GM19238 (cell line): ENCODE data around the gene CABP7.
"Not testable (repeated sequence)": the region's sequence is repeated elsewhere in the genome, so short reads cannot be mapped to it uniquely, and the experiment has no call there.

Experiments
- DNase-seq: peaks from one replicate; pipeline ENCODE4 v3.0.0; 2011; ENCODE audit warnings: low spot score; ENCODE audit not compliant: insufficient read length

CABP7 gene

DNA sequence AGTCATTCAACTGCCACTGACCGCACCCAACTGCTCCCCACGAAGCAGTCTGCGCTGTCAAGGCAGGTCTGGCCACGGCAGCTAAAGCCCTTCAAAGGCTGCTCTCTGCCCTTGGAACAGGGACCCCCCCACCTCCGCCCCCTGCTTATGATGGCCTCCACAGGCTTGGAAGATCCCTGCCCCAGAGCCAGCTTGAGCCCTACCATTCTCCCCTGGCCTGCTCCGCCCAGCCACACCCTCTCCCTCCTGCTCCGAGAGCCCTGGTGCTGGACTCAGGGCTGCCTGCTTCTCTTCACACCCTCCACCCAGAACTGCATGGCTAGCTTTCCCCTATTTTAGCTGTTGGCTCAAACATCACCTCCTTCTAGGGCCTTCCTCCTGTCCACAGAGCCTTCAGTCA lies 28.0 kb downstream of the CABP7 start:
- DNase-seq: no peak

DNA sequence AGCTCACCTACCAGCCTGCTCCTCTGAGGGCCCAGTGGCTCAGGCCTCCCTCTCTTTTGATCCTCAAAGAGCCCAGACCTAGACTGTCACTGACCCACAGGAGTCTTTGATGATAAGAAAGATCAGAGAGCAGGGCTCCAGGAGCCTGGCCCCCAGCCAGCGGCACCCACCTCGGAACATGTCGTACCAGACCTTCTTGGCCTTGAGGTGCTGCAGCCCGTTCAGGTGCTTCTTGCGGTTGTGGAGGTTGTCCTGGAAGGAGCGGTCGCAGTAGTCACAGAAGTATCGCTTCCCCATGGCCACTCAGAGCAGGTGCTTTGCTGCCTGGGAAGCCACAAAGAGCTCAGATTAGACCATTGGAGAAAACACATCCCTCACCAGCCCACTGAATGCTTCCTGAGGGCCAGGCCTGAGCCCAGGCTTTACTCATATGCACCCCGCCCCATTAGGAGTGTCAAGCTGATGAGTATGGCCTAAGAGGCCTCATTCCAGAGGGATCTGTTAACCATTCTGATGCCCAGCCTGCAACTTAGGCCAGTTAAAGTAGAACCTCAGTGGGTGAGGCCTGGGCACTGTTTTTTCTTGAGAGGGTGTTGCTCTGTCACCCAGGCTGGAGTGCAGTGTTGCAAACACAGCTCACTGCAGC lies 28.6 kb downstream of the CABP7 start:
- DNase-seq: no peak

GRCh38 chr22:29750029-29750428 lies 30.2 kb downstream of the CABP7 start:
- DNase-seq: no peak

DNA sequence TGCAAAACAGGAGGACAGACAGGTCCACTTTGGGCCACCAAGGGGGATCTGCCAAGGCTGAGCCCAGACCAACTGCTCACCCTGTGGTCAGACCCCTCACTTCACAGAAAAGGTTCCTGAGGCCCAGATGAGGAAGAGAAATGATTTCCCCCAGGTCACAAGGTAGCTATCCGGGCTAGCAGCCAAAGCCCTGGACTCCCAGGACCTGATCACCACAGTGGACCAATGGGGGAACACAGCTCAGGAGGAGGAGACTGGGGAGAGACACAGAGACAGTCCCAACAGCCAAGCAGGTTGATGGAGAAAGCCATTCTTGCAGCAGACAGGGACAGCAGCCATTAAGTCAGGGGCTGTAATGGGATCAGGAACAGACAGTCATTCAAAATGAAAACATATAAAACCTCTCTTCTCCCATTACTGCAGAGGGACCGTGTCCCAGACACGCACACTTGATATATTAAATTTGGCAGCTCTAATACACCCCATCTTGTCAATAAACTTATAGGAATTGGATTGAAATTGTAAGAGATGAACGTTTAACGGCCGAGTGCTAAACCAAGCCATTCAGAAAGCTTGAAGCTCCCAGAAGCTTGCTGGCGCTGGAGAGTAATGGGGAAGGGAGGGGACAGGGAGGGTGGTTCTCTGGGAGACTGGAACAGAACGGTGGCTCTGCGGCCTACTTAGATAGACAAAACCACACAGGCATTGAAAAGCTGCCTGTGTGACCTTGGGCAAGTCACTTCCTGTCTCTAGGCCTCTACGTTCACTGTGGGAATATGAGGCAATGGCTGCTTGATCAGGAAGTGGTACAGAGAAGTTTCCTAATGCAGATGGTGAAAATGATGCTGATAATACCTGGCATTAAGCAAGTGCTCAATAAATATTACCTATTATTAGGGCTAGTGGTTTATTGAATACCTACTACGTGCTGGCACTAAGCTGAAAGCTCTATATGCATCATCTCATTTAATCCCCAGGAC lies 31.0 kb downstream of the CABP7 start:
- no peak for DNase-seq

DNA sequence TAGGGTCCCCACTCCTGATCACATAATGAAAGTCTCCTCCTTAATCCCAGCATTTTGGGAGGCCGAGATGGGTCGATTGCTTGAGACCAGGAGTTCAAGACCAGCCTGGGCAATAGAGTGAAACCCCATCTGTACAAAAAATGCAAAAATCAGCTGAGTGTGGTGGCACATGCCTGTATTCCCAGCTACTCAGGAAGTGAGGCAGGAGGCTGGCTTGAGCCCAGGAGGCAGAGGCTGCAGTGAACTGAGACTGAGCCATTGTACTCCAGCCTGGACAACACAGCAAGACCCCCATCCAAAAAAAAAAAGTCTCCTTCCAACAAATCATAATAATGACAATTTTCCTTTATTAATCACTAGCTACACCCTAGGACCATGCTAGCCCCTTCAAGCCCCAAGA lies 31.9 kb downstream of the CABP7 start:
- DNase-seq: no peak

- DNase-seq: no peak
Observed at GRCh38 chr22:29753808-29754657, 34.2 kb downstream of the CABP7 start.

GRCh38 chr22:29754658-29755395 lies 35.0 kb downstream of the CABP7 start:
- DNase-seq: not testable (repeated sequence)

DNA sequence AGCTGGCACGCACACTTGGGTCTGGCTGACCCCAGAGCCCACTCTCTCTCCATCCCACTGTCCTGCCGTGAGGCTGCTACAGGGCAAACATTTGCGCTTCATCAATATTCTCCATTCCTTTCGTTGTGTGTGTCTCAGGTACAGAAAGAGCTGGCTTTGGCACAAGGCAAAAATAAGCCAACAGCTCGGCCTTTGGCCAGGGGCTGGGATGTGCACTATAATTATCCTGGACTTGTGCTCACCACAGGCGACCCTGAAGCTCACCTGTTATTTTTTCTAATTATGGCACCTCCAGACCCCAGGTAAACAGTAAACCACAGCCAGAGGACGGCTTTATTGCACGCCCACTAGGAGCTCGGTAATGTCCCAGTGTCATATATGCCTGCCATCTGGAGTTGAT lies 36.1 kb downstream of the CABP7 start:
- DNase-seq: no peak

DNA sequence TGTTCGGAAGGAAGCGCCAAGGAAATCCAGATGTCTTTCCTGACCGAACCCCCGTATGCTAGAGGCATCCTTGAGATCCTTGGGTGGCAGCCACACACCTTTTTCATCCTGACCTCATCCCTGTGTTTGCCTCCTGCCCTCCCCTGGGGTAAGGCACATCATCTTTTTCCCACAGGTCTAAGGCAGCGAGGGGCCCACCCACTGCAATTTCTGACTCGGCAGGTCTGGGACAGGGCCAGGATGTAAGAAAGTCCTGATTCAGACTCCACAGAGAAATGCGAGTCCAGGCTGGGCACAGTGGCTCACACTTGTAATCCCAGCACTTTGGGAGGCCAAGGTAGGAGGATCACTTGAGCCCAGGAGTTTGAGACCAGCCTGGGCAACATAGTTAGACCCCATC lies 36.5 kb downstream of the CABP7 start:
- no peak for DNase-seq

- DNase-seq: no peak
Observed at GRCh38 chr22:29757096-29757495, 37.3 kb downstream of the CABP7 start.

DNA sequence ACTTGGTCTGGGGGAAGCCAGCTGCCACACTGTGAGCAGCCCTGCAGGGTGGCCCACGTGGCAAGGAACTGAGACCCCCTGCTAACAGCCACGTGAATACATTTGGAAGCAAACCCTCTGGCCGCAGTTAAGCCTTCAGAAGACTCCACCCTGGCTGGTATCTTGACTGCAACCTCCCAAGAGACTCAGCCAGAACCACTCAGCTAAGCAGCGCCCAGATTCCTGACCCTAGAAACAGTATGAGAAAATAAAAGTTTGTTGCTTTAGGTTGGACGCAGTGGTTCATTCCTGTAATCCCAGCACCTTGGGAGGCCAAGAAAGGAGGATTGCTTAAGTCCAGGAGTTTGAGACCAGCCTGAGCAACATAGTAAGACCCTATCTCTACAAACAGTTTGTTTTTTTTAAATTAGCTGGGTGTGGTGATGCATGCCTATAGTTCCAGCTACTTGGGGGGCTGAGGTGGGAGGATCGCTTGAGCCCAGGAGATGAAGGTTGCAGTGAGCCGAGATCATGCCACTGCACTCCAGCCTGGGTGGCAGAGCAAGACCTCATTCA lies 38.3 kb downstream of the CABP7 start:
- no peak for DNase-seq

GRCh38 chr22:29758959-29759358 lies 39.2 kb downstream of the CABP7 start:
- DNase-seq: no peak

- DNase-seq: no peak
Observed at GRCh38 chr22:29762263-29762662, 42.5 kb downstream of the CABP7 start.

- DNase-seq: peak; percentile 32
Observed at GRCh38 chr22:29765905-29766631, 46.3 kb downstream of the CABP7 start.

DNA sequence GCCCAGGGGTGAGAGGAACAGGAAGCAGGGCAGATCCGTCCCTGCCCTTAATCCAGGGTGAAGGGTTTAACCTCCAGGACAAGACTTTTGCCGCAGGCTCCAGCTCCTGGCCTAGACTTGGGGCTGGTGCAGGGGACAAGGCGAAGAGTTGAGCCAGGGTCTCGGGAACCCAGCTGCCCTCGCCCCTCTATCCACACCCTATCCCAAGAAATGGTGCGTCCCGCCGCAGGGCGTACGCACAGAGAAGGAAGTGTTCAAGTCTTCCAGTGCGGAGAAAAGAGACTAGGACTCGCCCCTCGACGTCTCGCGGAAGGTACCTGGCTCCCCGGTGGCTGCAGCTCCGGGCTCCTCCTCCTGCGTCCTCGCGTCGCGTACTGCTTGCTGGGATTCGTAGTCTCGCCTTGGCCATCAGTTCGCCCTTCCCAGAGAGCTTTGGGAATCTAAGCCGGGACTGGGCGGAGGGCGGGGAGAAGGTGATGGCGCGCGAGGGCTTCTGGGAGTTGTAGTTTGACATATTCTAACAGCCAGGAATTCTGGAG lies 46.9 kb downstream of the CABP7 start, which contains the start of gene ZMAT5:
ZMAT5 (minus strand) TSS at position 376 of the 539 bp plus-strand sequence. CDS start 18,463 bp downstream, outside the sequence.
- peak; percentile 98 for DNase-seq

GRCh38 chr22:29767171-29768051 lies 47.6 kb downstream of the CABP7 start, which contains the start of gene UQCR10:
UQCR10 (plus strand) TSS chr22:29767369; CDS start chr22:29767399, 30 bp downstream.
- DNase-seq: peak; percentile 88

DNA sequence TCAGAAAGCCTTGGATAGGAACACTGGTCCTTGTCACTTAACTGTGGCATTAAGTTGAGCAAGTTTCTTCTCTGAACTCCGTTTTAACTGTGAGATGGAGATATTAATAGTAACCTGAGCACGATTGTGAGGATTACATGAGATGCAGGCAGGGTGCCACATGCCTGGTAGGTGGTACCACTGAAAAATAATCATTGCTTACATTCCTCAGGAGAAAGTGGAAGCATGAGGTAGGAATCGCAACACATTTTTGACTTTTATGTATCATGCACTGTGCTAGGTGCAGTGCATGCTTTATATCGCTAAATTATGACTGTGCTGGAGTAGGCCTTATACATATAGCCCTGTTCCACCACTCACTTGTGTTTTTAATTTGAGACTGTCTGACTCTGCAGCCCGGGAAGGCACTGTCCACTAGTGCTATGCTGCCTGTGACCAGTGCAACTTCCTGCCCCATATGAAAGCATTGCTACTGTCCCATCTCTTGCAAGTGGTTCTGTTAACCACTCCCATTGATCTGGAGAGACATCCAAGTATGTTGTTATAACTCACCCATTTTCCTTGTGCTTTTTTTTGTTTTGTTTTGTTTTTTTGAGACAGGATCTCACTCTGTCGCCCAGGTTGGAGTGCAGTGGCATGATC lies 48.4 kb downstream of the CABP7 start:
- no peak for DNase-seq

GRCh38 chr22:29769723-29770321 lies 50.0 kb downstream of the CABP7 start:
- DNase-seq: no peak
